SK-N-SH treated with all-trans-retinoic acid at 6 μM for 48 hours (cell line): ENCODE measurements around the gene DHX30.
A peak's percentile ranks its signal among the peaks of the same experiment; 100 is the strongest.
"Not testable (repeated sequence)": the region's sequence is repeated elsewhere in the genome, so short reads cannot be mapped to it uniquely, and the experiment has no call there.

Experiments used
- ATAC-seq: fragments of 200-7000 bp; cut with Tn5 transposase; 3 replicates; pipeline ENCODE4 v1.9.1; 2020; ENCODE audit warnings: mild to moderate bottlenecking, moderate library complexity
- ARNTL ChIP-seq: fragments of 450-650 bp; formaldehyde crosslinking; IDR thresholded peaks from 2 replicates; pipeline ENCODE4 v1.5.0; 2020; ENCODE audit warnings: low read depth, mild to moderate bottlenecking, moderate library complexity, borderline replicate concordance
- CREB5 ChIP-seq: fragments of 250-450 bp; sonication (Bioruptor Pico); IDR thresholded peaks from 2 replicates; pipeline ENCODE4 v1.5.1; 2020; ENCODE audit warnings: low read depth, mild to moderate bottlenecking, moderate library complexity
- ESRRG ChIP-seq: fragments of 250-450 bp; sonication (Bioruptor Pico); IDR thresholded peaks from 2 replicates; pipeline ENCODE4 v1.6.1; 2021; ENCODE audit warnings: mild to moderate bottlenecking
- GLIS3 ChIP-seq: fragments of 250-450 bp; sonication (Bioruptor Pico); IDR thresholded peaks from 2 replicates; pipeline ENCODE4 v1.5.0; 2020; ENCODE audit warnings: mild to moderate bottlenecking, moderate library complexity
- ISL1 ChIP-seq: fragments of 250-450 bp; sonication (Bioruptor Pico); IDR thresholded peaks from 2 replicates; pipeline ENCODE4 v2.1.2; 2022; ENCODE audit warnings: mild to moderate bottlenecking, moderate library complexity
- OSR1 ChIP-seq: fragments of 250-450 bp; sonication (Bioruptor Pico); IDR thresholded peaks from 2 replicates; pipeline ENCODE4 v1.8.0; 2022; ENCODE audit warnings: moderate library complexity, mild to moderate bottlenecking, inconsistent platforms
- POU6F1 ChIP-seq: fragments of 250-450 bp; sonication (Bioruptor Pico); IDR thresholded peaks from 2 replicates; pipeline ENCODE4 v1.8.0; 2021; ENCODE audit warnings: low read depth, mild to moderate bottlenecking, moderate library complexity, borderline replicate concordance
- PPARA ChIP-seq: fragments of 250-450 bp; sonication (Bioruptor Pico); IDR thresholded peaks from 2 replicates; pipeline ENCODE4 v1.5.0; 2020; ENCODE audit warnings: mild to moderate bottlenecking, borderline replicate concordance
- SNAI2 ChIP-seq: fragments of 250-450 bp; sonication (Bioruptor Pico); IDR thresholded peaks from 2 replicates; pipeline ENCODE4 v1.5.0; 2020; ENCODE audit warnings: mild to moderate bottlenecking, moderate library complexity
- TCF4 ChIP-seq: fragments of 250-450 bp; sonication (Bioruptor Pico); IDR thresholded peaks from 2 replicates; pipeline ENCODE4 v1.8.0; 2021; ENCODE audit warnings: mild to moderate bottlenecking, moderate library complexity, borderline replicate concordance
- TOX ChIP-seq: fragments of 250-450 bp; sonication (Bioruptor Pico); IDR thresholded peaks from 2 replicates; pipeline ENCODE4 v1.8.0; 2021; ENCODE audit warnings: mild to moderate bottlenecking, moderate library complexity, borderline replicate concordance
- TSHZ2 ChIP-seq: fragments of 250-450 bp; sonication (Bioruptor Pico); IDR thresholded peaks from 2 replicates; pipeline ENCODE4 v1.5.0; 2020; ENCODE audit warnings: mild to moderate bottlenecking, moderate library complexity
- ZFP3 ChIP-seq: fragments of 250-450 bp; sonication (Bioruptor Pico); IDR thresholded peaks from 2 replicates; pipeline ENCODE4 v1.5.0; 2020; ENCODE audit warnings: mild to moderate bottlenecking, moderate library complexity
- ZFP30 ChIP-seq: fragments of 450-650 bp; formaldehyde crosslinking; IDR thresholded peaks from 2 replicates; pipeline ENCODE4 v1.5.0; 2022; ENCODE audit warnings: mild to moderate bottlenecking, moderate library complexity
- ZNF565 ChIP-seq: fragments of 450-650 bp; formaldehyde crosslinking; conservative IDR thresholded peaks from 2 replicates; pipeline ENCODE4 v1.5.0; 2020; ENCODE audit warnings: low read depth, mild to moderate bottlenecking, moderate library complexity
- ZNF70 ChIP-seq: fragments of 450-650 bp; formaldehyde crosslinking; IDR thresholded peaks from 2 replicates; pipeline ENCODE4 v1.5.0; 2020; ENCODE audit warnings: mild to moderate bottlenecking, moderate library complexity

The DHX30 gene

GRCh38 chr3:47824541-47825473 lies 21.9 kb downstream of the DHX30 start:
- ATAC-seq: peak; percentile 99
- TF ChIP-seq TSHZ2 (CRISPR knock-in tag): peak; percentile 40; the same call in 1 of the 2 replicates
- no peak for TF ChIP-seq CREB5 (CRISPR knock-in tag)

- TF ChIP-seq ISL1 (CRISPR knock-in tag): no peak
- no peak for TF ChIP-seq TOX (CRISPR knock-in tag)
- TF ChIP-seq ZNF70: no peak
- TF ChIP-seq POU6F1 (CRISPR knock-in tag): no peak
- TF ChIP-seq SNAI2 (CRISPR knock-in tag): no peak
- ATAC-seq: no peak
Measured at GRCh38 chr3:47825590-47825989, 22.7 kb downstream of the DHX30 start.

GRCh38 chr3:47829482-47829881 lies 26.5 kb downstream of the DHX30 start:
- ATAC-seq: not testable (repeated sequence)

- no peak for TF ChIP-seq PPARA (CRISPR knock-in tag)
- no peak for TF ChIP-seq ARNTL (CRISPR knock-in tag)
- TF ChIP-seq POU6F1 (CRISPR knock-in tag): no peak
- TF ChIP-seq ZFP3 (CRISPR knock-in tag): no peak
- no peak for TF ChIP-seq ZFP30 (CRISPR knock-in tag)
- no peak for TF ChIP-seq ZNF70
- no peak for TF ChIP-seq ESRRG (CRISPR knock-in tag)
- no peak for TF ChIP-seq SNAI2 (CRISPR knock-in tag)
- TF ChIP-seq OSR1 (CRISPR knock-in tag): no peak
- no peak for TF ChIP-seq TSHZ2 (CRISPR knock-in tag)
- no peak; the same call in 2 of the 3 replicates for ATAC-seq
Measured at GRCh38 chr3:47836986-47837385, 34.0 kb downstream of the DHX30 start.

GRCh38 chr3:47838503-47838902 lies 35.6 kb downstream of the DHX30 start:
- no peak for ATAC-seq
- no peak for TF ChIP-seq TCF4 (CRISPR knock-in tag)
- no peak for TF ChIP-seq TOX (CRISPR knock-in tag)
- no peak for TF ChIP-seq ZNF565 (CRISPR knock-in tag)
- no peak for TF ChIP-seq POU6F1 (CRISPR knock-in tag)
- TF ChIP-seq GLIS3: no peak
- TF ChIP-seq SNAI2 (CRISPR knock-in tag): no peak
- TF ChIP-seq ZFP3 (CRISPR knock-in tag): no peak
- TF ChIP-seq TSHZ2 (CRISPR knock-in tag): no peak
- no peak for TF ChIP-seq ARNTL (CRISPR knock-in tag)
